GM18508 (cell line): ENCODE results near the gene PPP3R2.
"Not testable (repeated sequence)": the region's sequence is repeated elsewhere in the genome, so short reads cannot be mapped to it uniquely, and the experiment has no call there.

ENCODE experiments used
- ATAC-seq: cut with Tn5 transposase; IDR thresholded peaks from one replicate; pipeline ENCODE4 v1.9.1; 2021; ENCODE audit warnings: moderate number of reproducible peaks; ENCODE audit not compliant: insufficient read depth, unreplicated experiment

Gene PPP3R2

DNA sequence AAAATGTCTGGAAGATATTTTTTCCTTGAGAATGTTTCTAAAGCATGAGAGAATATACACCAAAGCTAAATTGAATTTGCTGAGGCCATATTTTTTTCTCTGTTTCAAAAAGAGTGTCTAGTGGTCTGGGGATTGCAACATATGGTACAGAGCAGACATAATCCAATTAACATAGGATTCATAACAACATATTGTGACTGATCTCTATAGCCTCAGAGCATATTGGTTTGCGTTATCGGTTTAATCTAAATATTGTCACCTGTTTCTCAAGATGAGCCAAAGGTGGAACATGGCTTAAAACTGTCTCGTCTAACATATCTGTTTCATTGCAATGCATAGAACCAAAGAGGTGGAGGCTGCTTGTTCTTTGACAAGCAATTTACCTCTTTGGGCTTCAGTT lies 3.9 kb downstream of the PPP3R2 start:
- no peak for ATAC-seq

DNA sequence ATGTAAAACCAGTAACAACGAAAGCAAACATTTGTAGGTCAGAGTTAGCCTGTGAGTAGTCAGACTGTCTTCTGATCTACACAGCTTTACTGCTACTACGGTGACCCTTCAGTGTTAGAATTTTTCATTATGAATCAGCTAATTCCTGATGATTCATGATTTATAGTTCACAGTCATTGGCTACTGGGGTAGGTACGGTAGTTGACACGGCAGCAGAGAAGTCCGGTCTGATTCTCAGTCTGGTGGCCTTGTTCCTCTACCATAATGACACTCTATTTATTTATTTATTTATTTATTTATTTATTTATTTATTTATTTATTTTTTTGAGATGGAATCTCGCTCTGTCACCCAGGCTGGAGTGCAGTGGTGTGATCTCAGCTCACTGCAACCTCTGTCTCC lies 4.7 kb downstream of the PPP3R2 start:
- ATAC-seq, result not testable (repeated sequence)

GRCh38 chr9:101587332-101588043 lies 7.3 kb downstream of the PPP3R2 start:
- no peak for ATAC-seq

DNA sequence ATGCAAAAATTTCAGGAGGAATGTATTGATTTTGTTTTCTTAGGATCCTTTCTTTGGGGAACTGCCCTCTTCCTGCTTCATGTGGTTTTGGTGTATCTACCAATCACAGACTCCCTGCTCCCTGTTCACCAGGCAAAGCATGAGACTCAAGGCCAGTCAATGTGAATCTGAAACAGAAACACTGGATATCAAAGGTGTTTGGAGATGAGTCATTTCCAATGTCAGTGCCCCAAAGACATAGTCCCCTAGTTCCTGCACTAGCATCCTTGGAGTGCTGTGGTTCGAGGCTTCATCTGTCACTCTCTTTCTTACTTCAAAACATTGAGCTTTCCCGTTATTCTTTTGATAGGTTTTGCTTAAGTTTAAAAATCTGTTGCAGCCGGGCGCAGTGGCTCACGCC lies 8.1 kb downstream of the PPP3R2 start:
- ATAC-seq, result peak; percentile 84

- no peak for ATAC-seq
Observed at GRCh38 chr9:101585740-101586139, 9.0 kb downstream of the PPP3R2 start.

DNA sequence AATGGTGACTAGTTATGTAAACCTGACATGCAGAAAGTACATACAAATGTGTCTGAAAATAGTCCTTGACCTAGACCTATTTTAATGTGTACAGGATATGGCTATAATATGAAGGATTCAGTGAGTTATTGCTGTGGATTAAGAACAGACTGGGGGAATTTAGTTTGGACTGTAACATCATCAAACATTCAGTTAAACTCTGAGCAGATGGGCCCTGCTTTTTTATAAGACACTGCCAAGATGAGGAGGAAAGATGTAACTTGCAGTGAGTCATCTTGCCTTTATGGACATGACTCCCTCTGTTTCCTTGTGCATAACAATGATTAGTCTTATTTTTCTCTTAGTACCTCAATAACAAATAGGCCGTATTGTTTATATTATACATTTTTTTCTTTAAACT lies 12.2 kb downstream of the PPP3R2 start:
- ATAC-seq, result no peak

GRCh38 chr9:101579711-101580545 lies 14.8 kb downstream of the PPP3R2 start:
- ATAC-seq, result no peak

DNA sequence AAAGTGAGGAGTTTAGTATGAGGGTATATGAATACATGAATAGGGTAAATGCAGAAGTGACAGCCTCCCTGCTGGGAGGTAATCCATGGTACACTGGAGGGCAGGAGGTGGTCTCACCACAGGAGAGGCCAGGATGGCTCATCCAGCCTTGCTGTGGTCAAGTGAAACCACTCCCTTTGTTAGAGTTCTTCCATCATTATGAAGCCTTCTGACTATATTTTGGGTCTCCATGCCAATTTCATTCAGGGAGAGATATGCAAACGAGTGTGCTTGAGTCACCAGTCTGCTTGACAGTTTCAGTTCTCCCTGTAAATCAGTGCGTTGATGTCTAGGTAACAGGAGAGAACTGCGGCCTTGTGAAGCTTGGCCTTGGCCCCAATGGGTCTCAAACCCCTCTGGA lies 16.4 kb downstream of the PPP3R2 start:
- peak; percentile 43 for ATAC-seq

GRCh38 chr9:101574731-101575333 lies 19.9 kb downstream of the PPP3R2 start:
- no peak for ATAC-seq

DNA sequence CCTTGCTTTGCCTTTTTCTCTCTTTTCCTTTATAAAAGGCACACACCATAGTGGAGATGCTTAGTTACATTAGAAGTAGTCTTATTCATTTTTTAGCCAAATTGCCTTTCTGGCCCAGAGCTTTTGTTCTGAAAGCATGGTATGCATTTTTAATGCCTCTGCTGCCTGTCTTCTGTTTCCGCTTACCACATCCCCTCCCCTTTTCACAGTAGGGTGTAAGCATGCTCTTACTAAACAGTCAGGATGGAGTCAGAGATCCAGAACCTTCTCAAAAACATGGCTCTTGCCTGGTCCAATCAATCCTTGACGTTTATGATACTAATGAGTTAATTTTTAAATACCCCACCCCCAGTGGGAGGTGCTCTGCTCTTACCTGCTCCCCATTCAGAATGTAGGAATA lies 22.5 kb downstream of the PPP3R2 start:
- ATAC-seq, result no peak

GRCh38 chr9:101571114-101571513 lies 23.7 kb downstream of the PPP3R2 start:
- no peak for ATAC-seq

GRCh38 chr9:101569741-101570501 lies 24.8 kb downstream of the PPP3R2 start:
- no peak for ATAC-seq

DNA sequence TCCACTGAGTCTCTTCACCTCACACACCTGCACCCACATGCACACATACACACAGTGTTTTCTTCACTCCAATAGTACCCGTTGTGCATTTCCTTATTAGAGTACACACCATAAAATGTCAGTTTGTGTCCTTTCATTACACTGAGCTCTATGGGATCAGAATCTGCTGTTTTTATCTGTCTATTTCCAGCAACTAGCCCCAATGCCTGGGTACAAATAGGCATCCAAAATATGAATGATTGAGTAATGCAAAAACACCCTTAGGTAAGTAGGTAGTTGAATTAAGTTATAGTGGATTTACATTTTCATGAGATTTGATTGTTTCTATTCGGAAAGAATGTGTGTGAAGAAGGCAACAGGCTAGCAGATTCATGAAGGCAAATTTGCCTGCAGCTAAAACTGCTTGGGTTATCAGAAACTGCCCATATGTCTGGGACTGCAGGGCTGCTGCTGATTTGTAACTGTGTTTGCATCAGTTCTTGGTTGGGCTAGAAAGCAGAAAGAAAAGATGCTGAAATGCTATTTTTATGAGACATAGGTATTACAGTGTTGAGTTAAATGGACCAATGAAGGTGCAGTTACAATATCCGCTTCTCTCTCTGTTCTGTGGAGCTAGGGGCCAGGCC lies 26.9 kb downstream of the PPP3R2 start:
- no peak for ATAC-seq

DNA sequence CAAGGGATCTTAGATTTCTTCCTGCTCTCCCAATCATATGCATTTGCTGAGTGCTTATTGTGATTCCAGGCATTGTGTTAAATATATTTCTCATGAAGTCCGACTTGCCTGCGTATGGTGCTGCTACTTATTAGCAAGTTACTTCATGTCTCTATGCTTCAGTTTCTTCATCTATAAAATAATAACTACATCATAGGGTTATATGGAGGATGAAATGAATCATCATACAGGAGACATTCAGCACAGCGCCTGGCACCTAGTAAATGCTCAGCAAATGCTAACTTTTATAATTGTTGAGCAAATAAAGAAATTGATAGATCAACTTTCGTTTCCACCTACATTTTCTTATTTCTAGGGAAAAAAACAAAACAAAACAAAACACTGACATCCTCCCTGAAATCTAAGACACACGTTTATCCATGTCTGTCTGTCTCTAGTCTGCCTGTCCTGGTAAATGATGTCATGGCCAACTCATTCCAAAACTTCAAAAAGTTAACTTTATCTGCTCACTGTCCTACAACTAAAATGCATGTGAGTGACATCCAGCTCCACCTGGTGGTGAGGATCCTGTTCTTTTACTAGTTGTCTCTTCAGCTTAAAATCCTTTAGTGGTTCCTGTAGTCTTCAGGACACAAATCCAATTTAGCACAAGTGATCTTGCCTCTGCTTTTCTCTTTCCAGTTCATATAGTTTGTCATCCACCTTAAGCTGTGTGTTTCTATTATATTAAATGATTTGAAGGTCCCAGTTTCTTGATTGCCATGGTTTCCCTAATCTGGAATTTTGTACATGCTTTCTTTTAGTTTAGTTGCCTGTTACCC lies 27.7 kb downstream of the PPP3R2 start:
- peak; percentile 82 for ATAC-seq

DNA sequence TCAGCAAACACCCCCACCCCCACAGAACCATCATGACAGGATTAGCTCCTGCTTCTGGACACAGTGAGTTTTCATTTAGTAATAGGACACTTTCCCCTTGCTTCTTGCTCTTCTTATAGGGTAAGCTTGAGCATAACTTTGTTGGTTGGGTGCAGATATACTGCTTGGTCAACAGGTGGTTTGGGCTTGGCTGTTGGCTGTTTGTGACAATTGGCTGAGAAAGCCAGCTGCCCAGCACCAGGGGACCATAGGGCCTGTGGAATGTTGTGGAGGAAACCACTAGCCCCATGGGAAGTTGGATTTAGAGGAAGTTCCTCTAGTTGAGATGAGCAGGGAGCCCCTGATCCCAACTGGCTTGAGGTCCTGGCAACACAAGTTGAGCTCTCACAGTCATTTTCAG lies 30.5 kb downstream of the PPP3R2 start:
- no peak for ATAC-seq

- no peak for ATAC-seq
Observed at GRCh38 chr9:101562966-101563365, 31.8 kb downstream of the PPP3R2 start.

GRCh38 chr9:101561740-101562139 lies 33.0 kb downstream of the PPP3R2 start:
- ATAC-seq, result no peak

DNA sequence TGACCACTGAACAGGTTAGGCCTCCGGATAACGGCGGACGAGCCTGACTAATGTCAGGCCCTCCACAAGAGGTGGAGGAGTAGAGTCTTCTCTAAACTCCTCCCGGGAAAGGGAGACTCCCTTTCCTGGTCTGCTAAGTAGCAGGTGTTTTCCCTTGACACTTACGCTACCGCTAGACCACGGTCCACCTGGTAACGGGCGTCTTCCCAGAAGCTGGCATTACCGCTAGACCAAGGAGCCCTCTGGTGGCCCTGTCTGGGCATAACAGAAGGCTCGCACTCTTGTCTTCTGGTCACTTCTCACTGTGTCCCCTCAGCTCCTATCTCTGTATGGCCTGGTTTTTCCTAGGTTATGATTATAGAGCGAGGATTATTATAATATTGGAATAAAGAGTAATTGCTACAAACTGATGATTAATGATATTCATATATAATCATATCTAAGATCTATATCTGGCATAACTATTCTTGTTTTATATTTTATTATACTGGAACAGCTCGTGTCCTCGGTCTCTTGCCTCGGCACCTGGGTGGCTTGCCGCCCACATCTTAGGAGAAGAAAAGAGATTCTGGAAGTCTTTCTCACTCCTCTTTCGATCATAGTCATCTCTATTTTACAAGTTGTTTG lies 45.2 kb downstream of the PPP3R2 start:
- not testable (repeated sequence) for ATAC-seq
